SK-N-SH (cell line): ENCODE measurements around the gene RAD51B.

Experiments used
- CHD2 ChIP-seq: fragments of 150-350 bp; IDR thresholded peaks from 2 replicates; pipeline ENCODE4 v1.6.1; 2018; ENCODE audit warnings: low read length; ENCODE audit not compliant: partially characterized antibody
- CTCF ChIP-seq: fragments of 200-600 bp; sonication (generic); IDR thresholded peaks from 2 replicates; pipeline ENCODE4 v1.6.1; 2017; ENCODE audit warnings: antibody characterized with exemption, mild to moderate bottlenecking, moderate library complexity
- EP300 ChIP-seq, 2 experiments: IDR thresholded peaks; 2 replicates each; pipeline versions ENCODE4 v1.4.0 to v1.6.1; 2012; ENCODE audit warnings: borderline replicate concordance in 1 of 2, low read depth in 1 of 2, low read length in 1 of 2
- FOSL2 ChIP-seq: IDR thresholded peaks from 2 replicates; pipeline ENCODE4 v1.4.0; 2012; ENCODE audit warnings: low read depth, mild to moderate bottlenecking, moderate library complexity, borderline replicate concordance
- IRF3 ChIP-seq: fragments of 150-350 bp; IDR thresholded peaks from 2 replicates; pipeline ENCODE4 v1.6.1; 2016; ENCODE audit warnings: mild to moderate bottlenecking, low read depth, low read length
- JUND ChIP-seq: IDR thresholded peaks from 2 replicates; pipeline ENCODE4 v1.4.0; 2012
- NFIC ChIP-seq: IDR thresholded peaks from 2 replicates; pipeline ENCODE4 v1.4.0; 2012; ENCODE audit warnings: borderline replicate concordance
- POLR2AphosphoS5 ChIP-seq: IDR thresholded peaks from 2 replicates; pipeline ENCODE4 v1.6.1; 2012; ENCODE audit warnings: low read depth, low read length
- SMC3 ChIP-seq: IDR thresholded peaks from 2 replicates; pipeline ENCODE4 v1.6.1; 2012; ENCODE audit warnings: low read depth, low read length, improper control_type of control experiment

GRCh38 chr14:68337279-68337678, 517.7 kb downstream of the RAD51B start:
- TF ChIP-seq POLR2AphosphoS5 (no peak), CTCF (no peak), SMC3 (no peak), NFIC (no peak), IRF3 (no peak), FOSL2 (no peak), CHD2 (no peak), EP300 (IDR thresholded peaks at IDR 0.05; ENCODE audit: borderline replicate concordance in 1 of 2, low read depth in 1 of 2, low read length in 1 of 2) (no peak), JUND (no peak)
